Stimulated activated effector memory CD8-positive, alpha-beta T cell treated with anti-CD3 and anti-CD28 coated beads, Interleukin-12 subunit alpha, Interleukin-12 subunit beta, amount 100 ng/mL, for 72 hours (primary cell): ENCODE results near the gene VAPB.
"Not testable (repeated sequence)": the region's sequence is repeated elsewhere in the genome, so short reads cannot be mapped to it uniquely, and the experiment has no call there.

Experiments used
- ATAC-seq: fragments of 150-1000 bp; cut with Tn5 transposase; 2 replicates; pipeline ENCODE4 v1.10.0; 2021
- DNase-seq, 2 donors: peaks; one replicate each; pipeline ENCODE4 v3.0.0; 2021 to 2022; ENCODE audit warnings: low spot score in 2 of 2
- H3K27ac Mint-ChIP-seq: one replicate; pipeline ENCODE4 v1.8.0; 2022; ENCODE audit warnings: mild to moderate bottlenecking, mixed read lengths
- H3K36me3 Mint-ChIP-seq: one replicate; pipeline ENCODE4 v1.8.0; 2022; ENCODE audit warnings: mild to moderate bottlenecking, mixed read lengths
- H3K4me1 Mint-ChIP-seq: one replicate; pipeline ENCODE4 v1.8.0; 2022; ENCODE audit warnings: mixed read lengths
- H3K4me3 Mint-ChIP-seq: one replicate; pipeline ENCODE4 v1.8.0; 2022; ENCODE audit warnings: mild to moderate bottlenecking, mixed read lengths
- H3K9me3 Mint-ChIP-seq: one replicate; pipeline ENCODE4 v1.8.0; 2022; ENCODE audit warnings: mixed read lengths

Gene VAPB

DNA sequence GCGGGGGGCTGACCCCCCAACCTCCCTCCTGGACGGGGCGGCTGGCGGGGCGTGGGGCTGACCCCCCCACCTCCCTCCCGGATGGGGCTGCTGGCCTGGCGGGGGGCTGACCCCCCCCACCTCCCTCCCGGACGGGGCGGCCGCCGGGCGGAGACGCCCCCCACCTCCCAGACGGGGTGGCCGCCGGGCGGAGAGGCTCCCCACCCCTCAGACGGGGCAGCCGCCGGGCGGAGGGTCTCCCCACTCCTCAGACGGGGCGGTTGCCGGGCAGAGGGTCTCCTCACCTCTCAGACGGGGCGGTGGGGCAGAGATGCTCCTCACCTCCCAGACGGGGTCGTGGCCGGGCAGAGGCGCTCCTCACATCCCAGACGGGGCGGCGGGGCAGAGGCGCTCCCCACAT, 25.2 kb downstream of the VAPB start:
- peaks cover 23% of the 10 kb centered on the region for H3K4me1 Mint-ChIP-seq
- H3K36me3 Mint-ChIP-seq, H3K4me3 Mint-ChIP-seq, ATAC-seq, H3K27ac Mint-ChIP-seq, H3K9me3 Mint-ChIP-seq, DNase-seq: not testable (repeated sequence)

DNA sequence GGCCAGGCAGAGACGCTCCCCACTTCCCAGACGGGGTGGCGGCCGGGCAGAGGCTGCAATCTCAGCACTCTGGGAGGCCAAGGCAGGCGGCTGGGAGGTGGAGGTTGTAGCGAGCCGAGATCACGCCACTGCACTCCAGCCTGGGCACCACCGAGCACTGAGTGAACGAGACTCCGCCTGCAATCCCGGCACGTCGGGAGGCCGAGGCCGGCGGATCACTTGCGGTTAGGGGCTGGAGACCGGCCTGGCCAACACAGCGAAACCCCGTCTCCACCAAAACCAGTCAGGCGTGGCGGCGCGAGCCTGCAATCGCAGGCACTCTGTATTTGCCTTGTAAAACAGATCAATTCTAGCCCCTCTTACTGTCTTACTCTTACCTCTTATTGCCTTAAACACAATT, 25.8 kb downstream of the VAPB start:
- H3K4me3 Mint-ChIP-seq, DNase-seq, H3K9me3 Mint-ChIP-seq, ATAC-seq, H3K27ac Mint-ChIP-seq: not testable (repeated sequence)
- Mint-ChIP-seq H3K4me1 (peaks cover 25% of the 10 kb centered on the region), H3K36me3 (peaks cover 14% of the 10 kb centered on the region)

DNA sequence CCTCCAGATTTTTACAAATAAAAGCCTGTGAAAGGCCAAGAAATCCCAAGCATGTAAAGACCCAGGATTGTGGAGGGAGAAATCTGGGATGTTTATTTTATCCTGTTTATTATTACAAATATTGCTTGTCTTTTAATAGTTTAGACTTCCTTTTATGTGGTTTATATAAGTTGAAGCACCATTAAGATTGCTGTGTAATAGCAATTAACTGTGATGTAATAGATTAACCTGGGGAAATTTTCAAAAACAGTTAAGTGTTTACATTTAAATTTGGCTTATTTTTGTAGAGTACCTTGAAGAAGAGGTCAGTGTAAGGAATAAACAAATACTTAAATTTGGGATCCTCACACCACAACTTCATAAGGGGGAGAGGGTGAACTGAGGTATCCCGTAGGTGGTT, 27.0 kb downstream of the VAPB start:
- Mint-ChIP-seq H3K4me3 (no peak overlapping the region), H3K9me3 (no peaks in the 10 kb centered on the region), H3K4me1 (peaks cover 26% of the 10 kb centered on the region), H3K36me3 (peaks cover 24% of the 10 kb centered on the region), H3K27ac (no peak overlapping the region)
- no peak for ATAC-seq
- no peak for DNase-seq

DNA sequence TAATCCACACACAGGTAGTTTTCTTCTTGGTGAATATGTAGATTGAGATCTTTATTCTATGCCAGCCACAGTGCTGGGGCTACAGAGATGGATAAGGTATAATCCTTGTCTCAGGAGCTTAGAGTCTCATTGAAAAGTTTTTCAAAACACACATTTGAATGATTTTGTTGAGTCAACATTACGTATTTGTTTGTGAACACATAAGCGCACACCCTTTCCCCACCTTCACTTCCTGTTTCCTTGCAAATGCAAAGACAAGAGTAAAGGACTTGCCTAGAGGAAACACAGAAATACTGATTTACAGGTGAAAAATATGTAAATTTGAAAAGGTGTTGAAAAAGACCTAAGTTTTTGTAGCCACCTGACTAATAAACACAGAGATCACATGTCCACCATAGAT, 27.8 kb downstream of the VAPB start:
- H3K9me3 Mint-ChIP-seq: no peaks in the 10 kb centered on the region
- DNase-seq (no peak), ATAC-seq (no peak)
- H3K36me3 Mint-ChIP-seq: peaks cover 30% of the 10 kb centered on the region
- H3K4me3 Mint-ChIP-seq: no peak overlapping the region
- peaks cover 26% of the 10 kb centered on the region for H3K4me1 Mint-ChIP-seq
- H3K27ac Mint-ChIP-seq: peak overlapping the region; percentile 74

DNA sequence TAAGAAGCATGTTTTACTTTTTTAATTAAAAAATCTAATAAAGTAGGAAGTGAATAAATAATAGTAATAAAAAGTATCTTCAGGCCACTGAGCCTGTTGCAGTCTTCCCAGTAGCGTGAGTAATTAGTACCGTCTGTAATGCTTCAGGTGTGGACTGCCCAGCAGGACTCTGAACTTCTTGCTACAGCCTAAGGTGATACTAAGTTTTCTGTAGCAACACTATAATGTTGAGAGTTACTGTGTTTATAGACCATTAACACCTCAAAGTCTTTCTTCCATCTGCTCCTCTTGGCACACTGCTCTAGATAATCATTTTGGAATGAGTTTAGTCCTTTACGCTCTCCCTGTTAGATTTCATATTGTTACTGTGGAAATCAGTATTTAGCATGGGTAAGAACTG, 28.4 kb downstream of the VAPB start:
- ATAC-seq (no peak), DNase-seq (no peak)
- Mint-ChIP-seq H3K36me3 (peaks cover 36% of the 10 kb centered on the region), H3K27ac (peak overlapping the region; percentile 74), H3K9me3 (no peaks in the 10 kb centered on the region), H3K4me3 (no peak overlapping the region), H3K4me1 (peaks cover 26% of the 10 kb centered on the region)

DNA sequence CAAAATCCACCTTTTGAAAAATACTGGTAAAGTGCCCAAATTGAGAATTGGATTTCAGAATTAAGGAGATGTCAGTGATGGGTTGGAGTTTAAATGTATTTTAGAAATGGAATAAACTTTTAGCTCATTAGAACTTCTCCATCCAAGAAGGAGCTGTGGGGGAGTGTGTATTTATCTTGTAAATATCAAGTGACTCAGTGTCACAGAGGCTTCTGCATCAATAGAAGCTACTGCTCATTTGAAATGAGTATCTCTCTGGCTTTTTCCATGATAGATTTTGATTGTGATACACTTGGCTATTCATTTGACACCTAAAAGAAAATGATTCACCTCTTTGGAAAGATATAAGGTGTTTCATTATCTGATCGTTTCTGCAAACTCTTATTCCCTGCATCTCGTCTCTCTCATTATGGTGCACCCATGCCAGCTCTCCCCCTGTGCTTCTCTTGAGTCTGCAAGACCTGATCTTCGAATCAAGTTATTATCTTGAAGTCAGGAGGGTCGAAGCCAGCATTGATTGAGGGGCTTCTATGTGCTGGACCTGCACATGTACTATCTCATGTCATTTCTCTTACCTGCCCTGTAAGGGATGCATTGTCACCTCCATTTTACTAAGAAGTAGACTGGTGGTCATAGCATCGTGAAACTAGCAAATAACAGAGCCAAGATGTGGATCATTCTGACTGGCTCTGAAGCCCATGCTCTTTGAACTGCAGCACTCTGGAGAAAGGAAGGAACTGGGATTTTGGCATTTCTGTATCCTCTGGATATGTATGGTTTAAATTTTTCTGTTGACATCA, 30.1 kb downstream of the VAPB start:
- DNase-seq (no peak), ATAC-seq (no peak)
- peak overlapping the region; percentile 54 for H3K27ac Mint-ChIP-seq
- peaks cover 52% of the 10 kb centered on the region for H3K36me3 Mint-ChIP-seq
- H3K4me1 Mint-ChIP-seq: peaks cover 28% of the 10 kb centered on the region
- H3K4me3 Mint-ChIP-seq: no peak overlapping the region
- no peaks in the 10 kb centered on the region for H3K9me3 Mint-ChIP-seq

DNA sequence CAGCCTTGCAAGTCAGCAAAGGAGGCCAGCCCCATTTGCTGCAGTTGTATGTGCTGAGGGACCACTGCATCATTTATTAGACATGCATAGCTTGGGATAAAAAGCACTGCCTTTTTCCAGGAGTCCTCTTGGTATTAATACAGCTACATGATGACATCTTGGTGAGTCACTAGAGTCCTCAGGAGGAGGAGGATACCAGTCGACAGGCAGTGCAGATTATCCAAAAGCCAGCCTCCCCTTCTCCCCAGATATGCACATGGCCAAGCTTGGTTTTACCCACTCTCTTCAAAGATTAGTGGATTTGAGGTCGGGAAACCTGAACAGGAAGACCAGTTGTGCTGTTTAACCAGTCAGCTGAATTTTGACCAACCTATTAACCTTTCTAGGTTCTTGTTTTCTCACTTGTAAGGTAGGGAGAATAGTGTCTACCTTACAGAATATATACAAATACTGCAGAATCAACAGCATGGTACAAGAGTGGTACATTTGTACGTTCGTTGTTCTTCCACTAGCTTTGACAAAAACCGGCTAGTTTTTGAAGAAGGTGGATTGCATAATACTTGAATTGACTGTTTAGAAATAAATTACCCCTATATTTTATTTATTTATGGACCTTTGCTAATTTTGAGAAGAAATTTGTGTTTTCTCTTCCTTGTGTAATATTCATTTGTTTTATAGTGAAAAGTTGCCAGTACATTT, 31.9 kb downstream of the VAPB start:
- Mint-ChIP-seq H3K4me3 (no peak overlapping the region), H3K36me3 (peaks cover 65% of the 10 kb centered on the region), H3K9me3 (no peaks in the 10 kb centered on the region), H3K4me1 (peaks cover 37% of the 10 kb centered on the region), H3K27ac (peak overlapping the region; percentile 45)
- no peak for DNase-seq
- ATAC-seq: no peak

DNA sequence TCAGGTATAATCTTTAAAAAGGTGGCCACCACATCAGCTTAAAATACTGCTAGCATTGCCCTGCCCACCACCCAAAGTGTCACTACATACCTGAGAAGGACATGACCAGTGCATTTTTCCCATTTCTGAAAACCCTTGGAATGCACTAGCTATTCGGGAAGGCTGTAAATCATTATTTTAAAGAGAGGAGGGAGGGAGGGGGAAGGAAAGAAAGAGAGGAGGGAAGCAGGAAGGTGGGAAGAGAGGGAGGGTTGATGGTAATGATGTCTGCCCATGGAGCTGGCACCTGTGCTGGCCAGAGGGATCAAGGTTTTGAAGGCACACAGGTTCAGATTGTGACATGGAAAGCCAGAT, 32.4 kb downstream of the VAPB start:
- ATAC-seq: no peak
- H3K4me3 Mint-ChIP-seq: no peak overlapping the region
- peaks cover 31% of the 10 kb centered on the region for H3K4me1 Mint-ChIP-seq
- H3K9me3 Mint-ChIP-seq: no peaks in the 10 kb centered on the region
- H3K36me3 Mint-ChIP-seq: peaks cover 65% of the 10 kb centered on the region
- peak overlapping the region; percentile 45 for H3K27ac Mint-ChIP-seq
- no peak for DNase-seq

DNA sequence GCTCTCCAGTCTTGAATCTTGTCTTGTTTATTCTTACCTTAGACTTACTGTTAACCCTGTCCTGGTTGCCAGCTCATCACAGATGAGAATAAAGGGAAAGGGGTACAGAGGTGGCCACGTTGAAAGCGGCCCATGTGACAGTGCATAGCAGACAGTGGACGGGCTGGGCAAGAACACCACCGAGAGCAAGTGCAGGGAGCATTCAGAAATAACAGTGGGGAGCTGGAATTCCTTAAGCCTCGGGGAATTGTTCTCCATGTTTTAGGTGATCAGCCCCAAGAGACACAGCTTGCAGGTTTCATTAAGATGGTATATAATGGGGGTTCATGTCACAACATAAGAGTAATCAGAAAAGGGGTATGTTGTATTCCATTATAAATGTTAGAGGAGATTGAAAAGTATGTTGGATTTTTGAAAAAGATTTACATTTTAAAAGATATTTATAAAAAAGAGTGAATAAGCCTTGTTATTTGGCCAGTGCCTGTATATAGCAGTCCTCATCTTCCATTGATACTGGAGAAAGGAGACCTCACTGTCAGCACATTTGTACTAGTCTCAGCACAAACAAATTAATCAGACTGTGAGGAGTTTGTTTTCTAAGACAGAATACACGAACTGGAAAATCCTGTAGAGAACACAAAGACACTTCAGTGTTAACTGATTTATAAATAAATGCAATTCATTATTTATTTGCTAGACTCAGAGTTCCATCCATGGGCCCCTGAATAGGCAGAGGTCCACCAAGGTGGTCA, 35.4 kb downstream of the VAPB start:
- DNase-seq: no peak
- Mint-ChIP-seq H3K9me3 (no peaks in the 10 kb centered on the region), H3K4me3 (no peak overlapping the region), H3K4me1 (peaks cover 21% of the 10 kb centered on the region), H3K27ac (no peak overlapping the region), H3K36me3 (peaks cover 68% of the 10 kb centered on the region)
- no peak for ATAC-seq

DNA sequence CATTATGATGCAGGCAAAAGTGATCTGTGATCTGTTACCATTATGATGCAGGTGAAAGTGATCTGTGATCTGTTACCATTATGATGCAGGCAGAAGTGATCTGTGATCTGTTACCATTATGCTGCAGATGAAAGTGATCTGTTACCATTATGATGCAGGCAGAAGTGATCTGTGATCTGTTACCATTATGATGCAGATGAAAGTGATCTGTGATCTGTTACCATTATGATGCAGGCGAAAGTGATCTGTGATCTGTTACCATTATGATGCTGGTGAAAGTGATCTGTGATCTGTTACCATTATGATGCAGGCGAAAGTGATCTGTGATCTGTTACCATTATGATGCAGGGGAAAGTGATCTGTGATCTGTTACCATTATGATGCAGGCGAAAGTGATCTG, 38.5 kb downstream of the VAPB start:
- peaks cover 71% of the 10 kb centered on the region for H3K36me3 Mint-ChIP-seq
- not testable (repeated sequence) for H3K4me3 Mint-ChIP-seq, H3K9me3 Mint-ChIP-seq, H3K27ac Mint-ChIP-seq, DNase-seq, ATAC-seq
- peaks cover 28% of the 10 kb centered on the region for H3K4me1 Mint-ChIP-seq

DNA sequence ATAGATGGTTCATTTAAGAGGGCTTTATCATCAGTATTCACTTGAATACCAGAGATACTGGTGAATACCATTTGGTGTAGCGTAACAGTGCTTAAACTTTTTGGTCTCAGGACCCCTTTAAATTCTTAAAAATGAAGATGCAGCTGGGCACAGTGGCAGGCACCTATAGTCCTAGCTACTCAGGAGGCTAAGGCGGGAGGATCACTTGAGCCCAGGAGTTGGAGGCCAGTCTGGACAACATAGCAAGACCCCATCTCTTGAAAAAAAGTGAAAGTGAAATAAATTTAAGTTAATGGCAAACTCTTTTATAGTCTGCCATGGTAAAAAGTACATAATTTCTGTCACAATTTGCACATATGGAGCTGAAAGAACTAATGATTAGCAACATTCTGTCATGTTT, 39.3 kb downstream of the VAPB start:
- Mint-ChIP-seq H3K27ac (no peak overlapping the region), H3K9me3 (no peaks in the 10 kb centered on the region), H3K4me3 (no peak overlapping the region), H3K4me1 (peaks cover 36% of the 10 kb centered on the region), H3K36me3 (peaks cover 63% of the 10 kb centered on the region)
- DNase-seq (no peak), ATAC-seq (no peak)

DNA sequence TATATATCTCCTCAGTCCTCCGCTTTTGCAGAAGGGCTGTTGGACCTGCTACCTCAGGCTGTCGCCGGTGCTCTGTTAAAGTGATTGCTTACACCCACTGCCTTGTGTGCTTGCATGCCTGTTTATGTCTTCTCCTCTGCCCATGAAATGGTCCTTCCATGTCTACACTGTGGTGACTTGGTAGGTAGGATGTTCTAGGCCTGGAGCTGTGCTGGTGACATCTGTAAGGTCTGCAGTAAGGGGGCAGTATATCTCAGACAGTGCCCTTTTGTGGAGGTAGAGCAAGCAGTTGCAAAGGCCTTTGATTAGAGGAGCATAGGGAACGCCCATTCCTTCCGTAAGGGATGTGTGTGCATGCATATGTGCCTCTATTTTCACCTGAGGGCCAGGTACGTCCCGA, 40.3 kb downstream of the VAPB start:
- Mint-ChIP-seq H3K27ac (no peak overlapping the region), H3K4me1 (peaks cover 33% of the 10 kb centered on the region), H3K9me3 (no peaks in the 10 kb centered on the region), H3K36me3 (peaks cover 57% of the 10 kb centered on the region), H3K4me3 (no peak overlapping the region)
- no peak for DNase-seq
- ATAC-seq: no peak

DNA sequence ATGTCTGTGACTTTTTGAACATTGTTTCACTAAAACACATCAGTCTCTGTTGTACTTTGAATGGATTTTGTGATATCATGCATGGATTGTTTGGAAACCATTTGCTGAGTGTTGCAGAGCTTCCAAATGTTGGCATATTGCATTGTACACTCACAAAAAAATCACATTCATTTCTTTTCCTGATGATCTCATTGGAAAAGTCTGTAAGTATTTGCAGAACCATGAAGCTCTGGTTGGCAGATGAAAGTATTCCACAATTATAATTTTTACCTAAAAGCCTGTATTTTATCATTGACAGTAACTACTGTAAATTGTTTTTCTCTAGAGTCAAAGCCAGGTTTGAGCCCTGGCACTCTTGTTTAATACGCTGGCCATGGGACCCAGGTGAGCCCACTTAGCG, 42.1 kb downstream of the VAPB start:
- DNase-seq (no peak), ATAC-seq (no peak)
- Mint-ChIP-seq H3K27ac (no peak overlapping the region), H3K36me3 (peaks cover 63% of the 10 kb centered on the region), H3K4me3 (no peak overlapping the region), H3K4me1 (peaks cover 39% of the 10 kb centered on the region), H3K9me3 (no peaks in the 10 kb centered on the region)

DNA sequence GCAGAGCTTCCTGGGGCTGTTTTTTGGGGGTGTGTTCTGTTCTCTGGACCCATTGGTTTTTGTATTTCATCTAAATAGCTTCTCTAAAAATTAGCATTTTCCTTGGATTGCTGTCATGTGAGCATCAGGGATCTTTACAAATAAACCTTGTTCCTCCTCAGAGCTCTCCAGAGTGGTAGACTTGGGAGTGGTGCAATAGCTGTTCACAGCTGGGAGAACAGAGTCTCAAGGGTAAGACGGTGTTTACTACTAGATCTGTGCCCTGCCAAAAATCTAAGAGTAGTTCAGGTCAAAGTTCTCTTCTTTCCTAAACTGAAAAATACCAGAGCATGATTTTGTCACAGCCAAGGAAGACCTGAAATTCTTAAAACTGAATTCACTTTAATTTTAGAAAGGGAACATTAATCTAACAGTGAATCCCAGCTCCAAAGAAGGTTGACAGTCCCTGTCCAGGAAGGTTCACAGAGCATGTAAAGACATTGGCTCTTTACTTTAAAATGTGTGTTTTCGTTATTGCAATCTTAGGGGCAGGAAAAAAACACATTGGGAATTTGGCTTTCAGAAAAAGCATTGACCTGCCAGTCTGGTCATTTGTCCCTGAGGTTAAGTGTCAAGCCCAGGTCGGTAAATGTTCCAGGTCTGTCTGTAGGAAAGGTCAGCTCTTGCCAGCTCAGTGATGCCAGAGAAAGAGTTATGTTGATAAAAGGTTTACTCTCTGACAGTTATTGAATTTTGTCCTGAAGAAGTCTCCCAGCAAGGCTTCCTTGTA, 43.3 kb downstream of the VAPB start:
- no peak for DNase-seq
- Mint-ChIP-seq H3K27ac (peak overlapping the region; percentile 72), H3K9me3 (no peaks in the 10 kb centered on the region), H3K36me3 (peaks cover 73% of the 10 kb centered on the region), H3K4me1 (peaks cover 43% of the 10 kb centered on the region), H3K4me3 (no peak overlapping the region)
- ATAC-seq: no peak

DNA sequence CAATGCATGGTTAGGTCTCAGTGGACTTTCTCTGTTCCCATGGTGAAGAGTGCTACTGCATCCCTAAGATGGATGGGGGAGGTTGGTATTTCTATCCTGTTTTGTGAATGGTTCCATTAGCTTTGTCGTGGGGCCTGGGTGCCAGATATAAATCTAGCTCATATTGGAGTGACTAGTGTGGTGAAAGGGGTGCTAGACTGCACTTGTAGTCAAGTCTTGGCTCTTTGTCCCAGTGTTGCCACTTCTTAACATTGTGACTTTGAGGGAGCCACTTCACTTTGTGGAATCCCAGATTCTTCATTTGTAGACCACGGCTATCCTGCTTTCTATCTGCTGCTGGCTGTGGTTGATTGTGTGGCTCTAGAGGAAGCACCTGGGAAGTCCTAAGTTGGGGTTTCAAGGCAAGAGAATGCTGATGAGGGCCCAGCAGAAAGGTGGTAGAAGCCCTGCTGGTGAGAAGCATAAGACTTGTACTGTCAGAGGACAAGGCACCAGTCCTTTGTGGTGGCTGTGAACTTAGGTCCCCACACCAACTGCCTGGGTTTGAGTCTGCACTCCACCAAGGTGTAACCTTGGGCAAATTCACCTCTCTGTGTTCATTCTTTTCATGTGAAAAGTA, 44.1 kb downstream of the VAPB start:
- Mint-ChIP-seq H3K36me3 (peaks cover 80% of the 10 kb centered on the region), H3K4me1 (peaks cover 48% of the 10 kb centered on the region), H3K27ac (peak overlapping the region; percentile 72), H3K9me3 (no peaks in the 10 kb centered on the region), H3K4me3 (no peak overlapping the region)
- no peak for DNase-seq
- no peak for ATAC-seq
